Skin of body (tissue), 2 donors: ENCODE results near the gene STX4. TPM values are rescaled to one million over a fixed set of nuclear protein-coding genes. Genes with fewer than 3 reads are reported as not detected.
"Not testable (repeated sequence)": the region's sequence is repeated elsewhere in the genome, so short reads cannot be mapped to it uniquely, and the experiment has no call there.

Source experiments
- DNase-seq: peaks from one replicate; lab custom pipeline; 2025; lab: John Stamatoyannopoulos, UW
- total RNA-seq: library from RNA; depleted of rRNA; stranded (reverse); fragments of >200 nt; gene quantifications from one replicate; pipeline ENCODE4 v1.2.3, GENCODE V29; 2014

The STX4 gene
- total RNA-seq, 1 donor from 2014 or later: 26.3 TPM

GRCh38 chr16:30998852-30999761 is 34.3 kb upstream of the STX4 start:
- no peak for DNase-seq

GRCh38 chr16:31000671-31001382 is 32.5 kb upstream of the STX4 start:
- DNase-seq: no peak

DNA sequence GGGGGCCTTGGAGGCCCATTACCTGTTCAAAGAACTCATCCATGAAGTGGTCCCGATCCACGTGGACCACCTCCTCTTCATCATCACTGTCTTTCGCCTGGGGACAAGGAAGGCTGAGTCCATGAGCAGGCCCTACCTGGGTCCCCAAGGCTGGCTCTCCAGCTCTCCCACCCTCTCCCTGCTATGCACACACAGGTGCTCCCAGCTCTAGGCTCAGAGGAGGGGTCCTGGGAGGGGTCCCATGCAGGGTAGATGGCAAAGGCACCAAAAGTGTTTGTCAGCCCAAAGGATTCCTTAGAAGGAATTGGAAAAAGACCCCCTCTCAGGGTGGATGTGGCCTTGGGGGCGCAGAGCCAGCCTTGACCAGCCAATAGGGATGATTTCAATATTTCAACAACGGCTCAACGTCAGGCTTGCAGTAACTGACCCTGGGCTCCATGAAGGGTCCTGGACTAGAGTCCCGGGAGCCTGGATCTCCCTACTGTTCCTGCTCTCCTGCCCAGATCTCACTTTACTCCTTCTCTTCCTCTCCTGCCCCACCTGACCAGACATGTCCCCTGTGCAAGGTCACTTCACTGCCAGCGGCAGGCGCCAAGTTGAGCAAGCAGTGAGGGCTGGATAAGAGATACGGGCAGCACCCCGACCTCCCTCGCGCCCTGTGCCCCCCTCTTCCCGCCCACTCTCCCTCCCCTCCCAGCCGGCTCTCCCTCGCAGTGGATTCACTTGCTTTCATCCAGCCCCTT is 31.7 kb upstream of the STX4 start:
- no peak for DNase-seq

GRCh38 chr16:31002250-31002700 is 31.1 kb upstream of the STX4 start:
- peak; percentile 7 for DNase-seq

GRCh38 chr16:31002862-31003341 is 30.5 kb upstream of the STX4 start:
- peak; percentile 39 for DNase-seq

DNA sequence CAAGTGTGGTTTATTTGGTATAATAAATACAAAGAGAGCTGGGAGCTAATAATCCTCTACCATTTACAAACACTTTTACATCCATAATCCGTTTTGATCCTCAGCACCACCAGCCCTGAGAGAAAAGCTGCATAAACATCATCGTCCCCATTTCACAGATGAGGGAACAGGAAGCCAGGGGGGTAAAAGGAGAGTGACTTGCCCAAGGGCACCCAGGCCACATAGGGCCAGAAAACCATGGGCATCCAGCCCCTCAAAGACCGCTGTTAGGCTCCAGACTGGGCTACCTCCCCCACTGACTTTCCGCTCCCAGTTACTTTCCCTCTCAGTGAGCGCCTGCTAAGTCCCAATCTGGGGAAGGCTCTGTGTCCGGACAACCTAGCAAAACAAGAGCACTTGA is 29.6 kb upstream of the STX4 start:
- no peak for DNase-seq

DNA sequence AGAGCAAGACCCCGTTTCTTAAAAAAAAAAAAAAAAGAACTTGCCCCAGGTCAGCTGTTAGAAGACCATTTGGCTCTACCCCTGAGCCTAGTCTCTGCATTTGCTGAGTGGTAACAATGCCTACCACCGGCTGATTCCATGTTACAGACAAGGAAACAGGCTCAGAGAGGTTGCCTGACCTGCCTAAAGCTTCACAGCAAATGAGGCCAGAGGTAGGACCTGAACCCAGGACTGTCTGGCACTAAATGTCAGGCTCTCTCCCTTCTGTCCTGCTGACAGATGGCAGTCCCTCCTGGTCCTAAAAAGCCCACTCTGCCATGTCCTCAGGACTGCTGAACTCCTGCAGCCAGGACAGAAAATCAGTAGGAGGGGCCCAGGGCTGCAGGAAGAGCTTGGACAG is 28.7 kb upstream of the STX4 start:
- no peak for DNase-seq

GRCh38 chr16:31005350-31006085 is 27.8 kb upstream of the STX4 start:
- no peak for DNase-seq

GRCh38 chr16:31006086-31006385 is 27.3 kb upstream of the STX4 start:
- DNase-seq: no peak

DNA sequence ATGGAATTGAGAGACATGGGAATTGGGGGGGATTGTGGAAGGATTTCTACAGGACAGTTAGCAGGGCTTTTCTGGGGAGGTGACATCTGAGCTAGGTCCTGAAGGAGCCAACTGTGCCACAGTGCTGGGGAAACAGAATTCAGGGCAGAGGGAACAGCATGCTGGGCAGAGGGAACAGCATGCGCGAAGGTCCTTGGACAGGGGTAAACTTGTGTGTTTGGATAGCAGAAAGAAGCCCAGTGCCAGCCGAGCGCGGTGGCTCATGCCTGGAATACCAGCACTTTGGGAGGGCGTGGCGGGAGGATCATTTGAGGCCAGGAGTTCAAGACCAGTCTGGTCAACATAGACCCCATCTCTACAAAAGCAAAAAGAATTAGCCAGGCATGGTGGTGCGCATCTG is 26.8 kb upstream of the STX4 start:
- DNase-seq: no peak

DNA sequence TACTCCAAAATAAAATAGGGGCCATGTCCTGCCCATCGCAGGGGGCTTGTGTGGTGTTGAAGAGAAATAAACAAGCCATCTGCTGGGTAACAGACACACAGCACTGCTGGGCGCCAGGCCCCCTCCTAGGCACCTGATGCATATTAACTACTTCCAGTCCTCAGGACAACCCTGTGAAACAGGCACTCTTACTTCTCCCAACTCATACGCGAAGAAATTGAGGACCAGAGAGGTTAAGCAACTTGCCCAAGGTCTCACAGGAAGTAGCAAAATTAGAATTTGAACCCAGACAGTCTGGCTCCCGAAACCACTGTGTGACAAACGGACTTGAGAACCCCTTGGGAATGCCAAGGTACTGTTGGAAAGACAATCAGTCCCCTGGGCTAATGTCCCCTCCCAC is 25.7 kb upstream of the STX4 start:
- no peak for DNase-seq

DNA sequence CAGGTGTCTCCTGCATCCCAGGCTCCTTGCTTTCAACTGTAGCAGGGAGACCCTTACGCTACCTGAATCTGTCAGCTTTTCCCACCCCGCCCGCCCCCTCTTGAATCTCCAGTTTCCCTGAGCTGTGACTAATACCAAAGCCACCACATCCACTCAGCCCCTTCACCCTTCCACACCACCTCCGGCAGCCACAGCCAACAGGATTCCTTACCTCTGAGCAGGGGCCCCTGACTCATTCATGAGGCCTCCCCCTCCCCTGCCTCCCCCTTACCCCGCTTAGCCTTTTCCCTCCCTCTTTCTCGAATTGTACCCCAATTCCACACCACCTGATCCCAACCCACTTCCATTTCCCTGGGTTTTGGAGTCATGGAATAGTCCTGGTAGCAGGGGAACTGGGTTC is 25.2 kb upstream of the STX4 start:
- no peak for DNase-seq

- no peak for DNase-seq
Observed at GRCh38 chr16:31008551-31008950, 24.8 kb upstream of the STX4 start.

DNA sequence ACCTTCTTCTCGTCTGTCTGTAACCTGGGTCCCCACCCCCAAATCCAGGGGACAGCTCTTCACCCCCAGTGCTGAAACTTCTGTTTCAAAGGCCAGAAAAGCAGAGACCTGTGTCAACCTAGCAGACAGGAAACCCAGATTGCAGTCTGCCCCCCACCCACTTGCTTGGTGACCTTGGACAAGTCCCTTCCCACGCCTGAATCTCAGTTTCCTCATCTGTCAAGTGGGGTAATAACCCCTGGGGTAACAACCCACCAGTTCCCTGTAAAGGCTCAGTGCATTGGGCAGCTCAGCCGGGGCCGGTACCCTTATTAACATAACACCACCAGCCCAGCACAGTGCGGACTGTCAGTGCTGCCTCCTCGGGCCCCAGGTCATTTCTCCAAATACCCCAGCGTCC is 24.2 kb upstream of the STX4 start:
- no peak for DNase-seq

DNA sequence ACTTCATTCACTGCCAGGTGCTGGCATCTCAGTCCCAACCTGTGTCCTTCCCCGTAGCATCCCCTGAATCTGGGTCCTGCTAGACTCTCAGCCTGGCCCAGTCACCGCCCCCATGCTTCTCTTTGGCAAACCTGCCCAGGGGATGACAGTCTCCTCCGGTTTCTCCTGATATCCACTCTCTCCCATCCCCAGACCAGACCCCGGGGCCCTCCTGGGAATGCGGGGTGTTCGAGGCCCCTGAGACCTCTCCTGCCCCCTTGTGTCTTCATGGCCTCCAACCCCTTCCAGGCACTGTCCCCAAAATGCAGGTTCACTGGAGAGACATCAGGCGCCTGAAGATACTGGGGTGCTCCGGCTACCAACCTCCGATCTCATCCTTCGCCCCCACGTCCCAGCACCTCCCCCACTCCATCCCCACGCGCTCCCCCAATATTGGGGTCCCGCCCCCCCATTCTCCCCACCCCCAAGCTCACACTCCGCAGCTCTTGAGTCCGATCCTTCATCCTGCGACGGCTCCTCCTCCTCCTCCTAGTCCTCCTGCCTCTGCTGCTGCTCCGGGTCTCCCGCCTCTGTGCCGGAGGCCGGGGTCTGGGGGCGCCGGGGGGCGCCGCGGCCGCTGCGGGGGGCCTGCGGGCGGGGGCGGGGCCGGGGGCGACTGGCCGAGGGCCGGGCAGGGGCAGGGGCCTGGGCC is 23.3 kb upstream of the STX4 start:
- no peak for DNase-seq

GRCh38 chr16:31010585-31011325 is 22.6 kb upstream of the STX4 start, which contains the start of gene STX1B:
TSS of gene STX1B (minus strand) at chr16:31010638. CDS start at chr16:31010396, 242 bp downstream.
- DNase-seq: no peak

DNA sequence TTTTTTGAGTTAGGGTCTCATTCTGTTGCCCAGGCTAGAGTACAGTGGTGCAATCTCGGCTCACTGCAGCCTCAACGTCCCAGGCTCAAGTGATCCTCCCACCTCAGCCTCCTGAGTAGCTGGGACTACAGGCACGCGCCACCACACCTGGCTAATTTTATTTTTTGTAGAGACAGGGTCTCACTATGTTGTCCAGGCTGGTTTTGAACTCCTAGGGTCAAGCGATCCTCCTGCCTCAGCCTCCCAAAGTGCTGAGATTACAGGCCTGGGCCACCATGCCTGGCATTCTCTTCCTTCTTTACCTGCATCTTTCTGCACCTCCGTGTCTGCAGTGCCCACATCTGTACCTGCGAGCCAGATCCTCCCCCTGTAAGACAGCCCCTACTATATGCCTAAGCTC is 21.5 kb upstream of the STX4 start:
- DNase-seq: not testable (repeated sequence)

DNA sequence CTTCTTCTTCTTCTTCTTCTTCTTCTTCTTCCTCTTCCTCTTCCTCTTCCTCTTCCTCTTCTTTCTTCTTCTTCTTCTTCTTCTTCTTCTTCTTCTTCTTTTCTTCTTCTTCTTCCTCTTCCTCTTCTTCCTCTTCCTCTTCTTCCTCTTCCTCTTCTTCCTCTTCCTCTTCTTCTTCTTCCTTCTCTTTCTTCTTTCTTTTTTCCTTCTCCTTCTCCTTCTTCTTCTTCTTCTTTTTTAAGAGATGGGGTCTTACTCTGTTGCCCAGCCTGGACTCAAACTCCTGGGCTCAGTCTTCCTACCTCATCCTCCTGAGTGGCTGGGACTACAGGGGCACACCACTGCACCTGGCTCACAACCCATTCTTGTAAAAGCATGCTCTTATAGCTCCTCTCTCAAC is 20.1 kb upstream of the STX4 start:
- DNase-seq: not testable (repeated sequence)

GRCh38 chr16:31016018-31016417 is 17.3 kb upstream of the STX4 start:
- DNase-seq: no peak

DNA sequence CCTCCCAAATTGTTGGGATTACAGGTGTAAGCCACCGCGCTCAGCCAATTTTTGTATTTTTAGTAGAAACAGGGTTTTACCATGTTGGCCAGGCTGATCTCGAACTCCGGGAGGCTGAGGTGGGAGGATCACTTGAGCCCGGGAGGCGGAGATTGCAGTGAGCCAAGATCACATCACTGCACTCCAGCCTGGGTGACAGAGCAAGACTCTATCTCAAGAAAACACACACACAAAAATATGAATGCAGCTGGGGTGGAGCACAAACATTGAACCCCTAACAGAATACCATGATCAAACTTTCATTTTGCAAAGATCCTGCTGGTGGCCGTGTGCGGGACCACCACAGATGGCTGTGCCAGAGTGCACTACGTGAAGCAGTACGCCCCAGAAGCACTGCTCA is 15.6 kb upstream of the STX4 start:
- DNase-seq: not testable (repeated sequence)
